Fibroblast of villous mesenchyme (primary cell): ENCODE data around the gene CCDC7. TPM values are rescaled to one million over a fixed set of nuclear protein-coding genes. Genes with fewer than 3 reads are reported as not detected.

Source experiments
- DNase-seq: peaks from one replicate; pipeline ENCODE4 v3.0.0-alpha.2; 2010; ENCODE audit warnings: low read depth
- H3K4me3 ChIP-seq: 2 replicates; pipeline ENCODE4 v1.5.1; 2011; ENCODE audit warnings: low read depth, mild to moderate bottlenecking, low read length
- CTCF ChIP-seq: IDR thresholded peaks from 2 replicates; pipeline ENCODE4 v1.5.1; 2012; ENCODE audit warnings: low read depth, mild to moderate bottlenecking, low read length; ENCODE audit not compliant: insufficient read depth
- total RNA-seq: library from RNA; depleted of rRNA; stranded (reverse); fragments of >200 nt; gene quantifications from 2 replicates; pipeline ENCODE4 v1.2.3, GENCODE V29; 2012

CCDC7 gene
- total RNA-seq, 1 donor, result 20.3 TPM

GRCh38 chr10:32661346-32661745 is 215.4 kb downstream of the CCDC7 start:
- DNase-seq, result no peak
- H3K4me3 ChIP-seq, result no peak overlapping the region
- TF ChIP-seq CTCF, result no peak

GRCh38 chr10:32680803-32681557 is 235.0 kb downstream of the CCDC7 start:
- no peak for DNase-seq
- H3K4me3 ChIP-seq, result no peak overlapping the region
- TF ChIP-seq CTCF, result no peak

- DNase-seq, result no peak
- TF ChIP-seq CTCF, result no peak
- no peak overlapping the region for H3K4me3 ChIP-seq
These were observed 238.4 kb downstream of the CCDC7 start for GRCh38 chr10:32684291-32684690.

- no peak overlapping the region for H3K4me3 ChIP-seq
- no peak for TF ChIP-seq CTCF
- no peak for DNase-seq
These were observed 241.2 kb downstream of the CCDC7 start for GRCh38 chr10:32687116-32687515.

GRCh38 chr10:32687546-32687945 is 241.6 kb downstream of the CCDC7 start:
- no peak for DNase-seq
- H3K4me3 ChIP-seq, result no peak overlapping the region
- no peak for TF ChIP-seq CTCF

GRCh38 chr10:32692174-32692573 is 246.2 kb downstream of the CCDC7 start:
- no peak for DNase-seq
- TF ChIP-seq CTCF, result no peak
- no peak overlapping the region for H3K4me3 ChIP-seq
